Esophagus squamous epithelium (tissue), 5 donors: ENCODE measurements around the gene CCDC32. TPM values are rescaled to one million over a fixed set of nuclear protein-coding genes. Genes with fewer than 3 reads are reported as not detected.
A peak's percentile ranks its signal among the peaks of the same experiment; 100 is the strongest.

Source experiments
- DNase-seq: peaks from one replicate; lab custom pipeline; 2025; lab: John Stamatoyannopoulos, UW
- H3K27ac ChIP-seq, 4 donors: fragments of 200-600 bp; sonication (generic); one replicate each; pipeline ENCODE4 v1.5.1; 2016 to 2019; ENCODE audit warnings: mild to moderate bottlenecking in 1 of 4
- H3K27me3 ChIP-seq, 4 donors: fragments of 200-600 bp; sonication (generic); 1 replicate in 3 of 4; 2 replicates in 1 of 4; pipeline versions ENCODE4 v1.5.1 to v1.6.0; 2017 to 2021; ENCODE audit warnings: antibody characterized with exemption in 1 of 4
- H3K36me3 ChIP-seq, 3 donors: fragments of 200-600 bp; sonication (generic); one replicate each; pipeline ENCODE4 v1.5.1; 2016 to 2019
- H3K4me1 ChIP-seq, 3 donors: fragments of 200-600 bp; sonication (generic); one replicate each; pipeline ENCODE4 v1.5.1; 2017 to 2019
- H3K4me3 ChIP-seq, 4 donors: fragments of 200-600 bp; sonication (generic); 1 replicate in 3 of 4; 2 replicates in 1 of 4; pipeline ENCODE4 v1.5.1; 2016 to 2019; ENCODE audit warnings: mild to moderate bottlenecking in 2 of 4, moderate library complexity in 1 of 4
- H3K9me3 ChIP-seq, 3 donors: fragments of 200-600 bp; sonication (generic); one replicate each; pipeline ENCODE4 v1.5.1; 2016 to 2019
- CTCF ChIP-seq, 6 experiments: fragments of 450-650 bp in 4 of 6; fragments of 200-600 bp in 2 of 6; sonication (generic) in 2 of 6; IDR thresholded peaks; one replicate each; pipeline ENCODE4 v1.5.1; 2016 to 2019; ENCODE audit warnings: antibody characterized with exemption in 6 of 6, mild to moderate bottlenecking in 4 of 6, moderate library complexity in 4 of 6
- POLR2A ChIP-seq, 4 donors: fragments of 450-650 bp; IDR thresholded peaks; one replicate each; pipeline ENCODE4 v1.6.1; 2017; ENCODE audit warnings: antibody characterized with exemption in 4 of 4, mild to moderate bottlenecking in 4 of 4, moderate library complexity in 3 of 4
- WGBS, 2 donors: methylation state at CpG; one replicate each; pipeline ENCODE4 v1.1.5; 2018; 5-methylcytosine and 5-hydroxymethylcytosine counted together
- intact Hi-C: fragments of 100-400 bp; cut with DNase I; formaldehyde crosslinking; loops from one replicate; pipeline ENCODE4 v1.15.0; 2022
- total RNA-seq, 4 donors: library from RNA; depleted of rRNA; stranded (reverse); fragments of >200 nt; gene quantifications; one replicate each; pipeline ENCODE4 v1.1.0, GENCODE V29; 2016
- donor health status: DM: yes; HTN: yes; CAD: no.

The CCDC32 gene
- total RNA-seq, 4 donors from 2014 or later: 7.3 to 27.9 (median 15.8) TPM

DNA sequence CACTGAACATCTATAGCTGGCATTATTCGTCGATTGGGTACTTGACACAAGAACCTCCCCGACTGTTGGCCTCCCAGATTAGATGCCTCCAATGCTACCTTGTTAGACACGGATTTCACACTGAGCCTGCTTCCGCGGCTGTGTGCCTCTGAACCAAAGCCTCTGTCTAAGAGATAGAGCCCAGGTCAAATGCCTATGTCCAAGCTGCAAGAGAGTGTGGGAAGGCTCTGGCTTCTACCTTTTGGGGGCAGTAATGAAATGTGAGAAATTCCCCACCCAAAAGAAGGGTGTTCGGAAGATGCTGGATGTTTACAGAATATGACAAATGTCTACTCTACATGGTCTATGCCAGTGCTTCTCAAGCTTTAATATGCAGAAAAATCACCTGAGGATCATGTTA is 2.3 kb upstream of the CCDC32 start:
- TF ChIP-seq POLR2A (IDR thresholded peaks at IDR 0.05): no peak
- TF ChIP-seq CTCF (IDR thresholded peaks at IDR 0.05): no peak
- Histone ChIP-seq H3K36me3 (peaks cover 0 to 15% (median 0%) of the 10 kb centered on the region in 3 donors), H3K9me3 (no peaks in the 10 kb centered on the region), H3K4me3 (no peak overlapping the region), H3K27ac (no peak overlapping the region), H3K4me1 (peaks cover 21 to 57% (median 22%) of the 10 kb centered on the region in 3 donors), H3K27me3 (no peaks in the 10 kb centered on the region)
- DNase-seq: no peak
- WGBS, 2 donors: 44 to 49% methylated on average over 7 of the region's 7 CpGs
- intact Hi-C loops: no loop called here

GRCh38 chr15:40565333-40566238 is 744 bp upstream of the CCDC32 start:
- intact Hi-C loops: no loop called here
- 33 to 34% methylated on average over 13 to 18 of the region's 20 CpGs for WGBS, 2 donors
- Histone ChIP-seq H3K4me3 (peak overlapping the region; percentile 73 to 91 (median 76)), H3K27ac (peak overlapping the region; percentile 44 to 96 (median 94)), H3K27me3 (no peaks in the 10 kb centered on the region), H3K4me1 (peaks cover 20 to 58% (median 20%) of the 10 kb centered on the region in 3 donors), H3K9me3 (no peaks in the 10 kb centered on the region), H3K36me3 (peaks cover 0 to 18% (median 0%) of the 10 kb centered on the region in 3 donors)
- no peak for TF ChIP-seq CTCF (IDR thresholded peaks at IDR 0.05)
- no peak for TF ChIP-seq POLR2A (IDR thresholded peaks at IDR 0.05)
- no peak for DNase-seq

DNA sequence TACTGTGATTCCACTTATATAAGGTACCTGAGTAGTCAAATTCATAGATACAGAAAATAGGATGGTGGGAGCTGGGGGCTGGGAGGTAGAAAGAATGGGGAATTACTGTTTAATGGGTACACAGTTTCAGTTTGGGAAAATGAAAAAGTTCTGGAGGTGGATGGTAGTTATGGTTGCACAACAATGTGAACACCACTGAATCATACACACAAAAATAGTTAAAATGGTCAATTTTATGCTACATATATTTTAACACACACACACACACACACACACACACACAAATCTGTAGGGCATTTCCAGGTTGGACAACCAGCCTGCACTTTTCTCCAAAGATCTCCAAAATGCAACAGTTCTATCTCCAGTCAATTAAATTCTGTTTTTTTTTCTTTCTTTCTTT is 1.4 kb downstream of the CCDC32 start:
- Histone ChIP-seq H3K27ac (no peak overlapping the region), H3K27me3 (no peaks in the 10 kb centered on the region), H3K4me1 (peaks cover 8 to 51% (median 15%) of the 10 kb centered on the region in 3 donors), H3K36me3 (peaks cover 0 to 25% (median 0%) of the 10 kb centered on the region in 3 donors), H3K9me3 (no peaks in the 10 kb centered on the region), H3K4me3 (no peak overlapping the region)
- no peak for DNase-seq
- TF ChIP-seq CTCF (IDR thresholded peaks at IDR 0.05) (no peak), POLR2A (IDR thresholded peaks at IDR 0.05) (no peak)
- intact Hi-C loops: no loop called here

- intact Hi-C loops: no loop called here
- TF ChIP-seq CTCF (IDR thresholded peaks at IDR 0.05) (no peak), POLR2A (IDR thresholded peaks at IDR 0.05) (no peak)
- Histone ChIP-seq H3K9me3 (no peaks in the 10 kb centered on the region), H3K4me3 (no peak overlapping the region), H3K4me1 (peaks cover 6 to 53% (median 16%) of the 10 kb centered on the region in 3 donors), H3K27me3 (no peaks in the 10 kb centered on the region), H3K36me3 (peaks cover 0 to 25% (median 0%) of the 10 kb centered on the region in 3 donors), H3K27ac (no peak overlapping the region)
- 80 to 89% methylated on average over 1 to 2 of the region's 2 CpGs for WGBS, 2 donors
- no peak for DNase-seq
These were observed 2.2 kb downstream of the CCDC32 start for GRCh38 chr15:40562691-40563090.
